Fibroblast of the aortic adventitia (primary cell): ENCODE measurements around the gene PAX7. TPM values are rescaled to one million over a fixed set of nuclear protein-coding genes. Genes with fewer than 3 reads are reported as not detected.

Experiments
- DNase-seq: peaks from one replicate; pipeline ENCODE4 v3.0.0-alpha.2; 2010; ENCODE audit warnings: low read depth
- H3K4me3 ChIP-seq: 2 replicates; pipeline ENCODE4 v1.5.1; 2011; ENCODE audit warnings: low read depth, mild to moderate bottlenecking, control low read depth, low read length, moderate library complexity
- total RNA-seq: library from RNA; depleted of rRNA; stranded (reverse); fragments of >200 nt; gene quantifications from 2 replicates; pipeline ENCODE4 v1.2.3, GENCODE V29; 2012; ENCODE audit warnings: low replicate concordance
- TF ChIP-seq, protein P1 (sequence below): IDR thresholded peaks from 2 replicates; pipeline ENCODE4 v1.5.1; 2011; ENCODE audit warnings: mild to moderate bottlenecking, low read length, control low read depth, inconsistent platforms; ENCODE audit not compliant: insufficient read depth

The PAX7 gene
- total RNA-seq, 1 donor = not detected

DNA sequence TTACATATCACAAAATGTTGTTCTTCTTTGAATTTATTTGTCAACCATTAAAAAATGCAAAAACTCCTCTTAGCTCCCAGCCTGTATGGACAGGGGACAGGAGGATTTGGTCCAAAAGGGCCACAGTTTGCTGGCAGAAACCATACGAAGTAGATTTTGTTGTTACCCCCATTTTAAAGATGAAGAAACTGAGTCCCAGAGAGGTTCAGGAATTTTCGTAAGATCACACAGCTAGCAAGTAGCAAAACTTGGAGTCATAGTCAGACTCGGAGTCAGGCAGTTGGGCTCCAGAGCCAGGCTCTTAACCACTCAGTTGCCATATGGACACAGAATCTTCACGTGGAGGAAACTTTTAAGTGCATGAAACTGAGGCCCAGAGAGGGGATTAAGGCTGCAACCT lies 137.4 kb downstream of the PAX7 start:
- no peak overlapping the region for H3K4me3 ChIP-seq
- TF ChIP-seq, protein P1, sequence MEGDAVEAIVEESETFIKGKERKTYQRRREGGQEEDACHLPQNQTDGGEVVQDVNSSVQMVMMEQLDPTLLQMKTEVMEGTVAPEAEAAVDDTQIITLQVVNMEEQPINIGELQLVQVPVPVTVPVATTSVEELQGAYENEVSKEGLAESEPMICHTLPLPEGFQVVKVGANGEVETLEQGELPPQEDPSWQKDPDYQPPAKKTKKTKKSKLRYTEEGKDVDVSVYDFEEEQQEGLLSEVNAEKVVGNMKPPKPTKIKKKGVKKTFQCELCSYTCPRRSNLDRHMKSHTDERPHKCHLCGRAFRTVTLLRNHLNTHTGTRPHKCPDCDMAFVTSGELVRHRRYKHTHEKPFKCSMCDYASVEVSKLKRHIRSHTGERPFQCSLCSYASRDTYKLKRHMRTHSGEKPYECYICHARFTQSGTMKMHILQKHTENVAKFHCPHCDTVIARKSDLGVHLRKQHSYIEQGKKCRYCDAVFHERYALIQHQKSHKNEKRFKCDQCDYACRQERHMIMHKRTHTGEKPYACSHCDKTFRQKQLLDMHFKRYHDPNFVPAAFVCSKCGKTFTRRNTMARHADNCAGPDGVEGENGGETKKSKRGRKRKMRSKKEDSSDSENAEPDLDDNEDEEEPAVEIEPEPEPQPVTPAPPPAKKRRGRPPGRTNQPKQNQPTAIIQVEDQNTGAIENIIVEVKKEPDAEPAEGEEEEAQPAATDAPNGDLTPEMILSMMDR = no peak

DNA sequence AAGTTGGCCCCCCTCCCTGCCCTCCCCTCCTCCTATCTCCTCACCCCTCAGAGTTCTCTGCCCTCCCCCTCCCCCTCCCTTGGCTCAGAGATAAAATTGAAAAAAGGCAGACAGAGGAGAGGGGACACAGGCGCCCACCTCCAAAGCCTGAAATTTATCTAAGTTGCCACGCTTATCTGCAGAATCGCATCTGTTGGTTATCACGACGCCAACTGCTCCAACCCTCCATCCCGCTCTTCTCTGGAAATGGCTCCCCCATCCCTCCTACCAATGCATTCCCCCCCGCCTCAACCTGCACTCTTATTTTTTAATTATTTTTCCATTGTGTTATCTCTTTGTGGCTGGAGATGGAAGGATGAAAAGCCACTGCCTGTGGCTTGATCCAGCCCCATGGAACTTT lies 138.5 kb downstream of the PAX7 start:
- TF ChIP-seq, protein P1 = no peak
- DNase-seq = no peak
- no peak overlapping the region for H3K4me3 ChIP-seq

More for the DNA sequence above, 137.4 kb downstream of the PAX7 start:
- no peak for DNase-seq

DNA sequence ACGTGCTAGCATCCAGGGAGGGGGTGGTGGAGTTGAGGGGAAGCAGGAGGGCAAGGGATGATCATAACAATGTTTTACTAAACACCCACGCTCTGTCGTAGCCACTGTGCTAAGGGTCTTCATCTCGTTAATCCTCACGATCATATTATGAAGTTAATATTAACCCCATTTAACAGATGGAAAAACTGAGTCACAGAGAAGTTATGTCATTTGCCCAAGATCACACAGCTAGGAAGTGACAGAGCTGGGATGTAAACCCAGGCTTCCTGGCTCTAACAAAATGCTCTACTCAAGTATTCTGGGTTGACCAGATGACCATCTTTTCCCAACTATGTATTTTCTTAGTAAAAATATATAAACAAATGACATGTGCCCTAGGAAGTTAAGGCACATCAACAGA lies 140.2 kb downstream of the PAX7 start:
- H3K4me3 ChIP-seq = no peak overlapping the region
- no peak for DNase-seq
- TF ChIP-seq, protein P1 = no peak

DNA sequence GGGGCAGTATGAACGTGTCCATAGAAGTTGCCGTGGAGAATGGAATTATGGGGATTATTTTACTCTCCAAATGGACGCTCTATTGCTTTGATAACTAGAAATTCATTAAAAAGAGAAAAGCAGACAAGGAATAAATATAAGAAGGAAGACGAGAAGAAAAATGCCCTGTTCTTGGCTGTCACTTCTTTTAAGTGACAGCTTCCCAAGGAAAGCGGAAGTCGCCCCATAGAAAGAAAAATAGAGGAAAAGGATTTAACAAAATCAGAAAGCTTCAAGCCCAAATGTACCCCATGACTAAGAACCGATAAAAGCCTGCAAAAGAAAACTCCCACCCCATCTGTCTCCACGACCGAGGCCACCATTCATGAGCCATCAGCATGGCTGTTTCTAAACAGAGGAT lies 143.1 kb downstream of the PAX7 start:
- DNase-seq = no peak
- no peak overlapping the region for H3K4me3 ChIP-seq
- TF ChIP-seq, protein P1 = no peak

DNA sequence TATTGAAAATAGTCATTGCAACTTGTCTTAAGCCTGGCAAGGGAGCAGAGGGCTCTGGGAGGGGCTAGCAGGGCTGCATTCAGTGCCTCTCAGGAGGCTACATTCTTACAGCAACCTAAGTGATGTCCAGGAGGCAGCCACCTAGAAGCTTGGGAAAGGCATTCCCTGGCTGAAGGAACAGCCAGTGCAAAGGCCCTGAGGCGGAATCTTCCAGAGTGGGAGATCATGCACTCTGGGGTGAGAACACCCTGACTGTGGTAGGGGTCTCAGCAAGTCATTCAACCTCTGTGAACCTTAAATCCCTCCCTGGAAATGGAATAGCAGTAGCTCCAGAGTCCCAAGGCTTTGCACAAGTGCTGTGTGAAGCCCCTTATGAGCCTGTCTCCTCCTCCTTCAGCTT lies 144.7 kb downstream of the PAX7 start:
- DNase-seq = no peak
- no peak overlapping the region for H3K4me3 ChIP-seq
- TF ChIP-seq, protein P1 = no peak

DNA sequence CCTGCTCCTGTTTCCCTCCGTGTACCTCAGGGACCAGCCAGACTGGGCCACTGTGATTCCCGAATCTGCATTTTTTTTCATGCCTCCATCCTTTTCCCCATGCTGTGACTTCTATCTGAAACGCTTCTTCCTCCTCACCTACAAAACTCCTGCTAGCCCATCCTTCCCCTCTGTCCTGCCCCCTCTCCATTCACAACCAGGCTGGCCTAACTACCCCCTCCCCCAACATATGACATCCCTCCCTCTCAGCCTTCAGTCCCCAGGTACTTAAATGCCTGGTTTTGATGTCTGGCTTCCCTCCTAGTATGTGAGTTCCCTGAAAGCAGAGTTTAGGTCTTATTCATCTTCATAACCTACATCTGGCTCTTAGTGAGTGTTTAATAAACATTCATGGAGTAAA lies 146.1 kb downstream of the PAX7 start:
- H3K4me3 ChIP-seq = no peak overlapping the region
- TF ChIP-seq, protein P1 = no peak
- DNase-seq = no peak

DNA sequence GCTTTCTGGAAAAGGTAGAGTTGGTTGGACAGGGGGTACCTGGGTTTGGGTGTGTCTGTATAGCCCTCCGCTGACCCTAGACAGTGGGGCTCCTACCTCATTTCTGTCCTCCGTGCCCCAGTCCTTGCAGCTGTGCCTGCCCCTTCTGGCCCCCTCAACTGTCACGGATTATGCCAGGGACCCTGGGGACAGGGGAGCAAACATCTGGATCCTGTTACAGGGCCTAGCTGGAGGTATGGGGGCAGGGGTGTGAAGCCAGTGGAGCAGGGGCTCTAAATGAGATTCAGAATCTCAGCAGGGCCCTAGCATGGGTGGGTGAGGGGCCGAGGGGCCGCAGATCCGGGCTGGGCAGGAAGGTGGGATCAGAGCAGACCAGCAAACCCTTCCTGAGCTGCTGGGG lies 147.8 kb downstream of the PAX7 start:
- no peak for DNase-seq
- H3K4me3 ChIP-seq = no peak overlapping the region
- TF ChIP-seq, protein P1 = no peak
